GM18505 (cell line): ENCODE results near the gene SHISAL2A.

Experiments used
- ATAC-seq: cut with Tn5 transposase; IDR thresholded peaks from one replicate; pipeline ENCODE4 v1.9.1; 2021; ENCODE audit not compliant: unreplicated experiment
- POLR2A ChIP-seq: IDR thresholded peaks from 4 replicates; pipeline ENCODE4 v1.6.1; 2011; ENCODE audit warnings: borderline replicate concordance; ENCODE audit not compliant: insufficient read depth, insufficient read length; ENCODE audit errors: extremely low read depth

Gene SHISAL2A

GRCh38 chr1:52629667-52630066, 3.3 kb upstream of the SHISAL2A start:
- no peak for TF ChIP-seq POLR2A
- ATAC-seq: no peak

- ATAC-seq: no peak
- TF ChIP-seq POLR2A: no peak
Measured at GRCh38 chr1:52631759-52632331, 1.1 kb upstream of the SHISAL2A start.

GRCh38 chr1:52633291-52633754, 355 bp downstream of the SHISAL2A start:
- TF ChIP-seq POLR2A: peak; percentile 40
- ATAC-seq: no peak

GRCh38 chr1:52634111-52634510, 1.1 kb downstream of the SHISAL2A start:
- ATAC-seq: no peak
- TF ChIP-seq POLR2A: no peak

GRCh38 chr1:52635321-52636089, 2.5 kb downstream of the SHISAL2A start:
- TF ChIP-seq POLR2A: no peak
- ATAC-seq: no peak

- no peak for TF ChIP-seq POLR2A
- ATAC-seq: peak; percentile 70
Measured at GRCh38 chr1:52636721-52637695, 4.0 kb downstream of the SHISAL2A start.

GRCh38 chr1:52637946-52638345, 5.0 kb downstream of the SHISAL2A start:
- no peak for ATAC-seq
- TF ChIP-seq POLR2A: no peak

- TF ChIP-seq POLR2A: no peak
- no peak for ATAC-seq
Measured at GRCh38 chr1:52640697-52641096, 7.7 kb downstream of the SHISAL2A start.

GRCh38 chr1:52641307-52641706, 8.3 kb downstream of the SHISAL2A start:
- no peak for TF ChIP-seq POLR2A
- ATAC-seq: no peak

- ATAC-seq: no peak
- TF ChIP-seq POLR2A: no peak
Measured at GRCh38 chr1:52645261-52645660, 12.3 kb downstream of the SHISAL2A start.

- TF ChIP-seq POLR2A: no peak
- ATAC-seq: no peak
Measured at GRCh38 chr1:52651904-52652303, 18.9 kb downstream of the SHISAL2A start.

- ATAC-seq: no peak
- TF ChIP-seq POLR2A: no peak
Measured at GRCh38 chr1:52653207-52653849, 20.4 kb downstream of the SHISAL2A start.

- TF ChIP-seq POLR2A: no peak
- ATAC-seq: no peak
Measured at GRCh38 chr1:52654063-52654462, 21.1 kb downstream of the SHISAL2A start.
